HCT116 (cell line): ENCODE data around the gene CIRBP.

ENCODE experiments used
- CEBPB ChIP-seq: IDR thresholded peaks from 2 replicates; pipeline ENCODE4 v1.6.1; 2012; ENCODE audit warnings: low read depth
- EZH2 ChIP-seq: fragments of 200-600 bp; sonication (generic); IDR thresholded peaks from 2 replicates; pipeline ENCODE4 v1.6.1; 2017; ENCODE audit warnings: antibody characterized with exemption, mixed run types
- EZH2phosphoT487 ChIP-seq: fragments of 200-600 bp; IDR thresholded peaks from 2 replicates; pipeline ENCODE4 v1.6.1; 2018; ENCODE audit warnings: antibody characterized with exemption, borderline replicate concordance
- JUND ChIP-seq: IDR thresholded peaks from 2 replicates; pipeline ENCODE4 v1.6.1; 2012
- POLR2AphosphoS5 ChIP-seq: IDR thresholded peaks from 2 replicates; pipeline ENCODE4 v1.6.1; 2011; ENCODE audit warnings: mild to moderate bottlenecking, low read depth, low read length, moderate library complexity
- RAD21 ChIP-seq: IDR thresholded peaks from 2 replicates; pipeline ENCODE4 v1.6.1; 2012; ENCODE audit warnings: low read depth, mild to moderate bottlenecking
- REST ChIP-seq: IDR thresholded peaks from 2 replicates; pipeline ENCODE4 v1.6.1; 2012; ENCODE audit warnings: low read depth
- SIN3A ChIP-seq: IDR thresholded peaks from 2 replicates; pipeline ENCODE4 v1.6.1; 2012; ENCODE audit warnings: low read depth
- SP1 ChIP-seq: IDR thresholded peaks from 2 replicates; pipeline ENCODE4 v1.6.1; 2012; ENCODE audit warnings: low read depth
- SRF ChIP-seq: IDR thresholded peaks from 2 replicates; pipeline ENCODE4 v1.6.1; 2012; ENCODE audit warnings: low read depth
- TF ChIP-seq, protein P1 (sequence below), 3 experiments: fragments of 200-600 bp in 1 of 3; sonication (generic) in 1 of 3; IDR thresholded peaks in 2 of 3; conservative IDR thresholded peaks in 1 of 3; 2 replicates each; pipeline ENCODE4 v1.5.1; 2012 to 2017; ENCODE audit warnings: low read depth in 2 of 3, low read length in 2 of 3, antibody characterized with exemption in 1 of 3, borderline replicate concordance in 1 of 3, control low read depth in 1 of 3, mild to moderate bottlenecking in 1 of 3, mixed read lengths in 1 of 3, mixed run types in 1 of 3, moderate library complexity in 1 of 3; ENCODE audit not compliant: insufficient read depth in 1 of 3
- TF ChIP-seq, protein P2 (sequence below): IDR thresholded peaks from 2 replicates; pipeline ENCODE4 v1.6.1; 2012

- TF ChIP-seq RAD21 (no peak), SP1 (no peak), REST (no peak), POLR2AphosphoS5 (no peak), SIN3A (no peak), EZH2 (no peak), JUND (no peak), CEBPB (no peak), EZH2phosphoT487 (no peak), SRF (no peak)
- TF ChIP-seq, protein P1, sequence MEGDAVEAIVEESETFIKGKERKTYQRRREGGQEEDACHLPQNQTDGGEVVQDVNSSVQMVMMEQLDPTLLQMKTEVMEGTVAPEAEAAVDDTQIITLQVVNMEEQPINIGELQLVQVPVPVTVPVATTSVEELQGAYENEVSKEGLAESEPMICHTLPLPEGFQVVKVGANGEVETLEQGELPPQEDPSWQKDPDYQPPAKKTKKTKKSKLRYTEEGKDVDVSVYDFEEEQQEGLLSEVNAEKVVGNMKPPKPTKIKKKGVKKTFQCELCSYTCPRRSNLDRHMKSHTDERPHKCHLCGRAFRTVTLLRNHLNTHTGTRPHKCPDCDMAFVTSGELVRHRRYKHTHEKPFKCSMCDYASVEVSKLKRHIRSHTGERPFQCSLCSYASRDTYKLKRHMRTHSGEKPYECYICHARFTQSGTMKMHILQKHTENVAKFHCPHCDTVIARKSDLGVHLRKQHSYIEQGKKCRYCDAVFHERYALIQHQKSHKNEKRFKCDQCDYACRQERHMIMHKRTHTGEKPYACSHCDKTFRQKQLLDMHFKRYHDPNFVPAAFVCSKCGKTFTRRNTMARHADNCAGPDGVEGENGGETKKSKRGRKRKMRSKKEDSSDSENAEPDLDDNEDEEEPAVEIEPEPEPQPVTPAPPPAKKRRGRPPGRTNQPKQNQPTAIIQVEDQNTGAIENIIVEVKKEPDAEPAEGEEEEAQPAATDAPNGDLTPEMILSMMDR (IDR thresholded peaks at IDR 0.05 in 2 of 3, conservative IDR thresholded peaks at IDR 0.05 in 1 of 3; ENCODE audit: borderline replicate concordance in 1 of 3, insufficient read depth in 1 of 3, low read depth in 2 of 3, low read length in 2 of 3) = no peak
- TF ChIP-seq, protein P2, sequence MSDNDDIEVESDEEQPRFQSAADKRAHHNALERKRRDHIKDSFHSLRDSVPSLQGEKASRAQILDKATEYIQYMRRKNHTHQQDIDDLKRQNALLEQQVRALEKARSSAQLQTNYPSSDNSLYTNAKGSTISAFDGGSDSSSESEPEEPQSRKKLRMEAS = no peak
Observed at GRCh38 chr19:1220477-1220930, 48.6 kb upstream of the CIRBP start.
